Hepatocyte (in vitro differentiated cells): ENCODE measurements around the gene CYP2J2.
A peak's percentile ranks its signal among the peaks of the same experiment; 100 is the strongest.

ENCODE experiments used
- CTCF ChIP-seq: fragments of 200-600 bp; sonication (generic); IDR thresholded peaks from 2 replicates; pipeline ENCODE4 v1.5.1; 2016; ENCODE audit warnings: antibody characterized with exemption, mild to moderate bottlenecking; ENCODE audit not compliant: poor library complexity
- EZH2 ChIP-seq: fragments of 200-600 bp; sonication (generic); IDR thresholded peaks from 2 replicates; pipeline ENCODE4 v1.6.1; 2016; ENCODE audit warnings: antibody characterized with exemption, mild to moderate bottlenecking, borderline replicate concordance
- EZH2phosphoT487 ChIP-seq: fragments of 200-600 bp; sonication (generic); IDR thresholded peaks from one replicate; pipeline ENCODE4 v1.6.1; 2018; ENCODE audit warnings: antibody characterized with exemption, mild to moderate bottlenecking, low read depth, moderate library complexity; ENCODE audit not compliant: unreplicated experiment, severe bottlenecking

- TF ChIP-seq CTCF, result peak; percentile 57
- no peak for TF ChIP-seq EZH2
- TF ChIP-seq EZH2phosphoT487, result no peak
Measured at GRCh38 chr1:59903141-59903754, 23.3 kb downstream of the CYP2J2 start.
